ENCODE measurements around the gene AP3S2.

- TF ChIP-seq CTCF (IDR thresholded peaks at IDR 0.05; ENCODE audit: control extremely low read depth in 1 of 3, insufficient read depth in 1 of 3, low read depth in 1 of 3, low read length in 3 of 3) (no peak), JUND (IDR thresholded peaks at IDR 0.05; ENCODE audit: low read length) (no peak)
Observed at GRCh38 chr15:89783111-89783860, 110.5 kb downstream of the AP3S2 start.
